Pancreas (tissue), 10 donors: Measurements from ENCODE around the gene CST9. TPM values are rescaled to one million over a fixed set of nuclear protein-coding genes. Genes with fewer than 3 reads are reported as not detected.

ENCODE experiments used
- ATAC-seq, 4 donors: fragments of 200-7000 bp; cut with Tn5 transposase; one replicate each; pipeline versions ENCODE4 v1.8.0 to v1.9.1; 2020; ENCODE audit warnings: mild to moderate bottlenecking in 4 of 4, moderate library complexity in 4 of 4
- DNase-seq, 6 donors: peaks; one replicate each; pipeline ENCODE4 v3.0.0-alpha.2; 2020
- FAIRE-seq: peaks from 2 replicates; lab custom pipeline; 2012; peaks lifted over from hg19 to GRCh38; lab: Jason Lieb, UNC
- H3K27ac ChIP-seq, 4 donors: fragments of 200-600 bp; sonication (generic); 1 replicate in 3 of 4; 2 replicates in 1 of 4; pipeline versions ENCODE4 v1.5.0 to v1.8.0; 2020
- H3K27me3 ChIP-seq, 4 donors: fragments of 200-600 bp; one replicate each; pipeline ENCODE4 v1.8.0; 2021
- H3K36me3 ChIP-seq, 3 donors: fragments of 200-600 bp; sonication (generic) in 1 of 3; one replicate each; pipeline versions ENCODE4 v1.5.0 to v1.8.0; 2020 to 2021
- H3K4me1 ChIP-seq, 3 donors: fragments of 200-600 bp; one replicate each; pipeline ENCODE4 v1.8.0; 2021
- H3K4me3 ChIP-seq, 4 donors: fragments of 200-600 bp; sonication (generic) in 2 of 4; one replicate each; pipeline versions ENCODE4 v1.5.0 to v1.8.0; 2020 to 2021
- H3K9me3 ChIP-seq, 4 donors: fragments of 200-600 bp; one replicate each; pipeline ENCODE4 v1.8.0; 2021
- WGBS, 2 donors: extraction: QIAGEN DNeasy Blood & Tissue Kit; methylation state at CpG; one replicate each; pipeline ENCODE4 v1.1.7; 2013; 5-methylcytosine and 5-hydroxymethylcytosine counted together
- intact Hi-C, 3 donors: fragments of 100-400 bp; cut with DNase I; formaldehyde crosslinking; loops; one replicate each; pipeline versions ENCODE4 v1.11.1 to v1.14.2; 2022
- polyA plus RNA-seq, 2 donors: library from polyadenylated mRNA; stranded (reverse); fragments of 200-250 nt; gene quantifications; one replicate each; pipeline ENCODE4 v1.2.3, GENCODE V29; 2013
- total RNA-seq, 6 donors: library from RNA; stranded (reverse); fragmentation: NEBNext Ultra II Directional in 4 of 6; extraction: Animal tissue kit (Norgen Biotek cat#: 25700) in 4 of 6; gene quantifications; one replicate each; pipeline versions ENCODE4 v1.2.1 to v1.2.4, GENCODE V29; 2021 to 2023
- TF ChIP-seq, protein P1 (sequence below), 4 donors: fragments of 200-600 bp; sonication (generic) in 3 of 4; IDR thresholded peaks; one replicate each; pipeline versions ENCODE4 v1.5.0 to v1.8.0; 2021; ENCODE audit warnings: antibody characterized with exemption in 4 of 4
- donor health status: healthy with polysubstance abuse.
- donor health status: DM: no; HTN: no; CAD: no; lungs with moderate emphysema.
- donor health status: DM: no; HTN: no; CAD: no.
- donor health status: control.
- donor health status: control.
- donor health status: Bipolar disorder and iron deficiency.
- donor health status: DM: yes; HTN: yes; CAD: no.
- donor health status: DM: no; HTN: no; CAD: no.
- donor health status: DM: no; HTN: no; CAD: no.
- donor health status: DM: yes; HTN: yes; CAD: no.

Gene CST9
- total and polyA plus RNA-seq, 8 donors = not detected

DNA sequence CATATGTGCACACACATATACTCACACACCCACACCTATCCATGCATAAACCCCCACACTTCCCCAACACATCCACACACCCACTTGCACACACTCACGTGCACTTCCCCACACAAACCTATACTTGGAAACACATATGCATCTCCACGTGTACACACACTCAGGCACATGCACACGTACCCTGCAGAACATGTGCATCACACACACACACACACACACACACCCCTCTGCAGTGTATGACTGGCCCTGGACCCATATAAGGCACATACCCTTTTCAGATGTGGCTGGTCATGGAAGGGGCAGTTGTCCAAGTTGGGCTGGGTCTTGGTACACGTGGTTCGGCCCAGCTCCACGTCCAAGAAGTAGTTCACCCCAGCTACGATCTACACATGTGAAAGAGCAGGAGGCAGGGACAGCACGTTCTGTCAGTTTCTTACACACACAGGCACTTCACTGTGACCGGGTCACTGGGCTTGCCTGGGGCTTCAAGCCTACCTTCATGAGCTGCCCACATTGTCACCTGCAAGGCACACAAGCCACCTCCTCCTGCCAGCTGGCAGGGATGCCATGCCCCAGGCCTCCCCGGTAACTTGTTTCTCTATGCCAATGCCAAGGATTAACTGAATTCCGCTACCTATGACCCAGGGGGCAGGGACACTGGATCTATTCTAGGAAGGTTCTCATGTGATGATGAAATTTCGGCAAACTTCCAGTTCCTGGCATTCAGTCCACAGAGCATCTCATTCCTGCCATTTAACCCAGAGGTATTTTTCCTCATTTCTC is 29.5 kb upstream of the CST9 start:
- ATAC-seq (no peak), FAIRE-seq (no peak), DNase-seq (no peak)
- Histone ChIP-seq H3K9me3 (no peaks in the 10 kb centered on the region), H3K4me3 (no peak overlapping the region), H3K27me3 (no peaks in the 10 kb centered on the region), H3K4me1 (peaks cover 0 to 8% (median 6%) of the 10 kb centered on the region in 3 donors), H3K27ac (no peak overlapping the region), H3K36me3 (peaks cover 0 to 13% (median 3%) of the 10 kb centered on the region in 3 donors)
- intact Hi-C loops = no loop called here
- 67 to 80% methylated on average over 12 of the region's 12 CpGs for WGBS, 2 donors
- TF ChIP-seq, protein P1, sequence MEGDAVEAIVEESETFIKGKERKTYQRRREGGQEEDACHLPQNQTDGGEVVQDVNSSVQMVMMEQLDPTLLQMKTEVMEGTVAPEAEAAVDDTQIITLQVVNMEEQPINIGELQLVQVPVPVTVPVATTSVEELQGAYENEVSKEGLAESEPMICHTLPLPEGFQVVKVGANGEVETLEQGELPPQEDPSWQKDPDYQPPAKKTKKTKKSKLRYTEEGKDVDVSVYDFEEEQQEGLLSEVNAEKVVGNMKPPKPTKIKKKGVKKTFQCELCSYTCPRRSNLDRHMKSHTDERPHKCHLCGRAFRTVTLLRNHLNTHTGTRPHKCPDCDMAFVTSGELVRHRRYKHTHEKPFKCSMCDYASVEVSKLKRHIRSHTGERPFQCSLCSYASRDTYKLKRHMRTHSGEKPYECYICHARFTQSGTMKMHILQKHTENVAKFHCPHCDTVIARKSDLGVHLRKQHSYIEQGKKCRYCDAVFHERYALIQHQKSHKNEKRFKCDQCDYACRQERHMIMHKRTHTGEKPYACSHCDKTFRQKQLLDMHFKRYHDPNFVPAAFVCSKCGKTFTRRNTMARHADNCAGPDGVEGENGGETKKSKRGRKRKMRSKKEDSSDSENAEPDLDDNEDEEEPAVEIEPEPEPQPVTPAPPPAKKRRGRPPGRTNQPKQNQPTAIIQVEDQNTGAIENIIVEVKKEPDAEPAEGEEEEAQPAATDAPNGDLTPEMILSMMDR (IDR thresholded peaks at IDR 0.05) = no peak

DNA sequence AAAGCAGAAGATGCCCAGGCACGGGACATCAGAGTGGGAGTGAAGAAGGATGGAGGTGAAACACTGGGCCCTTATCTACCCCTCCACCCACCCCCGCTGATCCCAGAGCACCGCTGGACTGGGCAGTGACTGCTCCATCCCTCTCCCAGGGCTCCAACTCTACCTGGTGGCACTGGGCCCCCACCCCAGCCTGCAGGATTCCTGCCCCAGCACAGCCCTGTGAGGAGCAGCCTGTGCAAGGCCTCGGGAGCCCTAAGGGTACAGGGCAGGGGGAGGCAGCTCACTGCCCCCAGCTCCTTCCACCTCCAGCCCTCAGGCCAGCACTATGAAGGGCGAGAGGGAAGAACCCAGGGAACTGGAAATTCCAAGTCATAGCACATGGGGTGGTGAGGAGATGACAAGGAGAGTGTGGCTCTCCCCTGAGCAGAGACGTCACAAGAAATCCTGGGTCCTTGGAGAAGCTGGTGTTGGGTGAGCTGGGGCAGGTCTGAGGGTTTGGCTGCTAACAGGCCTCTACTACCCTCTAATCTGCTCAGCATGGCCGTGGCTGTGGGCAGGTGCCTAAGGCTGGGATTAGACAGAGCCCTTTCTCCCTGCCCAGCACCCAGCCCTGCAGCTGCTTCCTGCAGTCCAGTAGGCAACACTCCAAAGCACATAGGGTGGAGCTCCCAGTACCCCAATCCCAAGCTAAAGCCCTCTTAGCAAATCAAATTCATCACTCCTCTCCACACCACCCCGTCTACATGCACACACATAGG is 28.5 kb upstream of the CST9 start:
- 89 to 93% methylated on average over 8 of the region's 8 CpGs for WGBS, 2 donors
- TF ChIP-seq, protein P1 (IDR thresholded peaks at IDR 0.05) = no peak
- Histone ChIP-seq H3K4me3 (no peak overlapping the region), H3K9me3 (no peaks in the 10 kb centered on the region), H3K4me1 (peaks cover 0 to 8% (median 6%) of the 10 kb centered on the region in 3 donors), H3K27ac (no peak overlapping the region), H3K27me3 (no peaks in the 10 kb centered on the region), H3K36me3 (peaks cover 0 to 13% (median 3%) of the 10 kb centered on the region in 3 donors)
- intact Hi-C loops = no loop called here
- ATAC-seq (no peak), FAIRE-seq (no peak), DNase-seq (no peak)

DNA sequence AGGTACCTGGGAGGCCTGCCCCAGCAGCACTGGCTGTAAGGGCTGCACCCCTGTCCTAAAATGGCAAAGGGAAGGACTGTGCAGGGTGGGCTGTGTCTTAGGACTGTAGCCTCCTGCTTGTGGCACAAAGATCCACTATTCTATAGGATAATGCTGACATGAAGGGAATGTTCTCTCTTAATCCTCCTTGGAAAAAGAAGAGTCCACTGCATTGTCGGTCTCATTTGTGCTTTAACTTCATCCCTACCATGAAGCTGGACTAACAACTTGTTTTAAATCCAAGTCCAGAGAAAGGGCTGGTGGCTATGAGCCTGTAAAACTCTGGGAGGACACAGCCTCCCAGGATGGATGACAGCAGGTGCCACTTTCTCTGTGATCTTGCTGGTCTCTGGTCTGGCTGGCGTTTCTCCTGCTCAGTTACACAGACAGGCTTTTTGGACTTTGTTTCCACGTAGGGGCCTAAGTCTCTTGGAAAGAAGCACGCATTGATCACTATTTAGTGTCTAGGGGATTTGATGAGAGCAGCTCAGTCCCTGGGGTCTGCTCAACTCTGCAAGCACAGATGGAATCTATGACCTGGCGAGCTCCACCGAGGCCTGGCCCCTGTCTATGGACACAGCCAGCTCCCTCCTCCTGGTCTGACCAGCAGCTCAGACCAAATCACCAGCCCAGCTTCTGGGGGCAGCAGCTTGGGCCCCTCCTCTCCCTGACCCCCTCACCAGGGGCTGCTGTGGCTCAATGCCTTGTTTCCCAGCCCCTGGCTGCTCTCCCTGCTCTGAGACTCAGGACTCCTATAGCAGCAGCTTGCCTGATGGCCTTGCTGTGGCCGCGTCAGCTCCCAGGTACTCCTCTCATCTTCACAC is 27.2 kb upstream of the CST9 start:
- Histone ChIP-seq H3K27ac (no peak overlapping the region), H3K36me3 (peaks cover 0 to 13% (median 3%) of the 10 kb centered on the region in 3 donors), H3K27me3 (no peaks in the 10 kb centered on the region), H3K4me1 (peaks cover 0 to 8% (median 6%) of the 10 kb centered on the region in 3 donors), H3K9me3 (no peaks in the 10 kb centered on the region), H3K4me3 (no peak overlapping the region)
- DNase-seq = no peak
- no peak for ATAC-seq
- TF ChIP-seq, protein P1 (IDR thresholded peaks at IDR 0.05) = no peak
- intact Hi-C loops = no loop called here
- WGBS, 2 donors = 78 to 83% methylated on average over 8 of the region's 8 CpGs
- FAIRE-seq = no peak

DNA sequence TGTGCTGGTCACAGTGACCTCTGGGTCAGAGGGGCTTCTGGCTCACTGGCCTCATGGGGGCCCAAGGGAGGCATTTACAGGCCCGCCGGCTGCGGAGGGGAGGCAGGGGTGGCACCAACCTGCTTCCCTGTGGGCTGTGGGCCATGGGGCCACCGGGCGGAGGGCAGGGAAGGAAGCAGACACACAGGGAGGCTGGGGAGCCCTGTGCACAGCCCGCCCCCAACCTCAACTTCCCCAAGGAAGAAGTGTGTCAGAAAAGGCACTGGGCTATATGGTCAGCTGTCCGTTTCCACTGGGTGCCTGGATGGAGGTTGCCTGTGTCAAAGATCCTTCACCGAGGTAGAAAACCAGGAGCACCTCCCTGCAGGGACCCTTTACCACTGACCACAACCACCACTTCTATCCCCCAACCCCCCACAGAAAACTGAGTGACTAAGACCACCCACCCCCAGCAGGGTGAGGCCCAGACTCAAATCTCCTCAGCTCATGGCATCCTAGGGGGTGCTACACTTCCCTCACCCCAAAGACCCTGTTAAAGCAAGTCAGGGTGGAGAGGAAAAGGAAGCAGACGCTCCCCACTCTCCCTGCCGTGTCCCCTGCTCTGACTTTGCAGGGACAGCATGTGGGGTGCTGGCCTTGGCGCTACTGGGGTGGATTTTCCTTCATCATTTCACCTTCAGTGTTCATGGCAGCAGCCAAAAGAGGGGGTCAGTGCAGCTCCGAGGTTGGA is 26.4 kb upstream of the CST9 start:
- Histone ChIP-seq H3K9me3 (no peaks in the 10 kb centered on the region), H3K4me1 (peaks cover 0 to 8% (median 6%) of the 10 kb centered on the region in 3 donors), H3K27me3 (no peaks in the 10 kb centered on the region), H3K36me3 (peaks cover 0 to 13% (median 3%) of the 10 kb centered on the region in 3 donors), H3K27ac (no peak overlapping the region), H3K4me3 (no peak overlapping the region)
- ATAC-seq = peak in 1 of 4 donors; percentile 70
- WGBS, 2 donors = 88 to 91% methylated on average over 12 of the region's 12 CpGs
- TF ChIP-seq, protein P1 (IDR thresholded peaks at IDR 0.05) = no peak
- no peak for FAIRE-seq
- intact Hi-C loops = no loop called here
- no peak for DNase-seq
